GM12872 (cell line): Measurements from ENCODE around the gene PACC1.

ENCODE experiments used
- CTCF ChIP-seq: IDR thresholded peaks from 3 replicates; pipeline ENCODE4 v1.5.1; 2011; ENCODE audit warnings: low read depth, mild to moderate bottlenecking, low read length, moderate library complexity; ENCODE audit not compliant: insufficient read depth

The PACC1 gene

GRCh38 chr1:212402666-212403321 lies 11.9 kb downstream of the PACC1 start:
- no peak for TF ChIP-seq CTCF

GRCh38 chr1:212401838-212402582 lies 12.7 kb downstream of the PACC1 start:
- no peak for TF ChIP-seq CTCF

GRCh38 chr1:212401042-212401441 lies 13.6 kb downstream of the PACC1 start:
- TF ChIP-seq CTCF = no peak

GRCh38 chr1:212397171-212397570 lies 17.5 kb downstream of the PACC1 start:
- TF ChIP-seq CTCF = no peak

- no peak for TF ChIP-seq CTCF
Measured at GRCh38 chr1:212396638-212397037, 18.0 kb downstream of the PACC1 start.

- no peak for TF ChIP-seq CTCF
Measured at GRCh38 chr1:212388985-212389716, 25.5 kb downstream of the PACC1 start.

- no peak for TF ChIP-seq CTCF
Measured at GRCh38 chr1:212386029-212386428, 28.7 kb downstream of the PACC1 start.
